DND-41 (cell line): ENCODE measurements around the gene NCAPD2.

ENCODE experiments used
- EZH2 ChIP-seq: IDR thresholded peaks from 3 replicates; pipeline ENCODE4 v1.6.1; 2012; ENCODE audit warnings: borderline replicate concordance, low read depth, mild to moderate bottlenecking, moderate library complexity, low read length, inconsistent platforms; ENCODE audit not compliant: severe bottlenecking
- TF ChIP-seq, protein P1 (sequence below): IDR thresholded peaks from 2 replicates; pipeline ENCODE4 v1.5.1; 2012; ENCODE audit warnings: borderline replicate concordance, low read length, moderate library complexity, mild to moderate bottlenecking; ENCODE audit not compliant: poor library complexity, severe bottlenecking; ENCODE audit errors: extremely low read depth

DNA sequence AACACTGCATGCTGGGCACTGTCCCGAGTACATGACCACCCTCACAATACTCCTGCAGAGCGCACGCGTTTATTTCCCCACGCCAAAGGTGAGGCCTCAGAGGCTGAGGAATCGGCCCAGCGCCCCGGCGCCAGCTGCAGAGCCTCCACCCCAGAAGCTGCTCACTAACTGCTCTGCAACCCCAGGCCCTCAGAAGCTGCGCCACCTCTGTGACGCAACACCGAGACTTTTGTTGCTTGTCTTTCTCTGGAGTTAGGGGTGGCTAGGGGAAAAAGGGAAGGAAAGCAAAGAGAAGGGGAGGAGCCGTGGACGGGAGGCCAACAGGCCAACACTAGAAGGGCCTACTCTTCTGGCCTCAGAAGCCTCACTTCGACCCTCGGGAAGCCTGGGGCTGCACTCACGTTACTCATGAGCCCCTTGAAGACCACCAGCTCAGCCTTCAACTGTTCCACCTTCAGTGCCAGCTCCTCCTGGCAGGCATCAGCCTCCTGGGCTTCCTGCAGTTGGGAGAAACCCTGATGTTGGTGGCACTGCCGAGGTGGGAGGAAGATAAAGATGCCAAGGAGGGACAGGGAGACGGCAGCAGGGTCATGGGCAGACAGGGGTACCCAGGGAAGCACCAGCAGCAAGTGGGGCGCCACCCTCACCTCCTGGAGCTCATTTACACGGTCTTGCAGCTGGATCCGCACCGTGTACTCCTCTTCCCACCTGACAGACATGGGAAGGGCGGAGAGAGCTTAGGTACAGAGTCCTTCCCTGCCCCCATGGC is 56.6 kb downstream of the NCAPD2 start:
- TF ChIP-seq, protein P1, sequence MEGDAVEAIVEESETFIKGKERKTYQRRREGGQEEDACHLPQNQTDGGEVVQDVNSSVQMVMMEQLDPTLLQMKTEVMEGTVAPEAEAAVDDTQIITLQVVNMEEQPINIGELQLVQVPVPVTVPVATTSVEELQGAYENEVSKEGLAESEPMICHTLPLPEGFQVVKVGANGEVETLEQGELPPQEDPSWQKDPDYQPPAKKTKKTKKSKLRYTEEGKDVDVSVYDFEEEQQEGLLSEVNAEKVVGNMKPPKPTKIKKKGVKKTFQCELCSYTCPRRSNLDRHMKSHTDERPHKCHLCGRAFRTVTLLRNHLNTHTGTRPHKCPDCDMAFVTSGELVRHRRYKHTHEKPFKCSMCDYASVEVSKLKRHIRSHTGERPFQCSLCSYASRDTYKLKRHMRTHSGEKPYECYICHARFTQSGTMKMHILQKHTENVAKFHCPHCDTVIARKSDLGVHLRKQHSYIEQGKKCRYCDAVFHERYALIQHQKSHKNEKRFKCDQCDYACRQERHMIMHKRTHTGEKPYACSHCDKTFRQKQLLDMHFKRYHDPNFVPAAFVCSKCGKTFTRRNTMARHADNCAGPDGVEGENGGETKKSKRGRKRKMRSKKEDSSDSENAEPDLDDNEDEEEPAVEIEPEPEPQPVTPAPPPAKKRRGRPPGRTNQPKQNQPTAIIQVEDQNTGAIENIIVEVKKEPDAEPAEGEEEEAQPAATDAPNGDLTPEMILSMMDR = no peak
- no peak for TF ChIP-seq EZH2
